H9 (cell line): ENCODE results near the gene SBK3. TPM values are rescaled to one million over a fixed set of nuclear protein-coding genes. Genes with fewer than 3 reads are reported as not detected.

Source experiments
- DNase-seq: peaks from one replicate; pipeline ENCODE4 v3.0.0-alpha.2; 2017
- H2AFZ ChIP-seq: one replicate; pipeline ENCODE4 v1.6.1; 2013; ENCODE audit warnings: mild to moderate bottlenecking, low read length, control low read depth, moderate library complexity
- H2AK5ac ChIP-seq: 2 replicates; pipeline ENCODE4 v1.6.1; 2013; ENCODE audit warnings: low read length, control low read depth, mixed read lengths; ENCODE audit not compliant: insufficient read length
- H2BK120ac ChIP-seq: one replicate; pipeline ENCODE4 v1.6.1; 2013; ENCODE audit warnings: low read depth, mild to moderate bottlenecking, low read length, control low read depth, inconsistent platforms; ENCODE audit not compliant: poor library complexity, severe bottlenecking
- H2BK12ac ChIP-seq: 2 replicates; pipeline ENCODE4 v1.6.1; 2013; ENCODE audit warnings: low read length, control low read depth, mixed read lengths, low read depth; ENCODE audit not compliant: insufficient read length
- H2BK15ac ChIP-seq: 2 replicates; pipeline ENCODE4 v1.6.1; 2013; ENCODE audit warnings: low read depth, low read length, control low read depth
- H2BK20ac ChIP-seq: one replicate; pipeline ENCODE4 v1.6.1; 2013; ENCODE audit warnings: low read depth, mild to moderate bottlenecking, low read length, control low read depth, inconsistent platforms; ENCODE audit not compliant: poor library complexity, severe bottlenecking
- H2BK5ac ChIP-seq: 2 replicates; pipeline ENCODE4 v1.6.1; 2013; ENCODE audit warnings: low read length, control low read depth, mixed read lengths; ENCODE audit not compliant: insufficient read length
- H3K14ac ChIP-seq: 2 replicates; pipeline ENCODE4 v1.6.1; 2013; ENCODE audit warnings: low read length, control low read depth; ENCODE audit not compliant: insufficient read depth
- H3K18ac ChIP-seq: 2 replicates; pipeline ENCODE4 v1.6.1; 2013; ENCODE audit warnings: low read depth, mild to moderate bottlenecking, mixed read lengths, low read length, control low read depth; ENCODE audit not compliant: insufficient read length
- H3K23ac ChIP-seq: 2 replicates; pipeline ENCODE4 v1.6.1; 2013; ENCODE audit warnings: low read length, control low read depth, mixed read lengths, low read depth; ENCODE audit not compliant: insufficient read length
- H3K23me2 ChIP-seq: 2 replicates; pipeline ENCODE4 v1.6.1; 2013; ENCODE audit warnings: low read depth, mild to moderate bottlenecking, mixed read lengths, low read length, control low read depth; ENCODE audit not compliant: insufficient read length, poor library complexity, severe bottlenecking
- H3K27ac ChIP-seq: 2 replicates; pipeline ENCODE4 v1.5.1; 2013; ENCODE audit warnings: low read length, control low read depth, mixed read lengths, low read depth; ENCODE audit not compliant: insufficient read length
- H3K27me3 ChIP-seq: 2 replicates; pipeline ENCODE4 v1.6.1; 2013; ENCODE audit warnings: low read length, control low read depth, inconsistent platforms; ENCODE audit not compliant: insufficient read depth
- H3K4ac ChIP-seq: 2 replicates; pipeline ENCODE4 v1.6.1; 2013; ENCODE audit warnings: low read depth, mild to moderate bottlenecking, control low read depth, inconsistent platforms, low read length, moderate library complexity
- H3K4me1 ChIP-seq: 2 replicates; pipeline ENCODE4 v1.6.1; 2013; ENCODE audit warnings: low read length, control low read depth, inconsistent platforms; ENCODE audit not compliant: insufficient read depth
- H3K4me2 ChIP-seq: 2 replicates; pipeline ENCODE4 v1.6.1; 2013; ENCODE audit warnings: low read length, control low read depth, mixed read lengths; ENCODE audit not compliant: insufficient read length, insufficient read depth
- H3K56ac ChIP-seq: 2 replicates; pipeline ENCODE4 v1.6.1; 2013; ENCODE audit warnings: low read depth, mild to moderate bottlenecking, mixed read lengths, low read length, control low read depth; ENCODE audit not compliant: insufficient read length
- H3K79me1 ChIP-seq: 2 replicates; pipeline ENCODE4 v1.6.1; 2013; ENCODE audit warnings: low read depth, mild to moderate bottlenecking, moderate library complexity, low read length, control low read depth, inconsistent platforms; ENCODE audit not compliant: insufficient read depth, poor library complexity, severe bottlenecking
- H3K79me2 ChIP-seq: 2 replicates; pipeline ENCODE4 v1.6.1; 2013; ENCODE audit warnings: low read length, control low read depth, inconsistent platforms; ENCODE audit not compliant: insufficient read depth
- H3K9ac ChIP-seq: 2 replicates; pipeline ENCODE4 v1.6.1; 2013; ENCODE audit warnings: low read length, control low read depth, mixed read lengths; ENCODE audit not compliant: insufficient read length; ENCODE audit errors: extremely low read depth
- H3K9me3 ChIP-seq: one replicate; pipeline ENCODE4 v1.6.1; 2013; ENCODE audit warnings: low read depth, low read length, inconsistent platforms; ENCODE audit not compliant: control insufficient read depth
- H3T11ph ChIP-seq: one replicate; pipeline ENCODE4 v1.6.1; 2013; ENCODE audit warnings: mild to moderate bottlenecking, low read length, control low read depth, inconsistent platforms
- H4K20me1 ChIP-seq: one replicate; pipeline ENCODE4 v1.6.1; 2013; ENCODE audit not compliant: control insufficient read depth, insufficient read length, insufficient read depth
- H4K5ac ChIP-seq: 2 replicates; pipeline ENCODE4 v1.6.1; 2013; ENCODE audit warnings: low read depth, mild to moderate bottlenecking, mixed read lengths, low read length, control low read depth; ENCODE audit not compliant: insufficient read length
- H4K8ac ChIP-seq: replicated peaks from 2 replicates; pipeline ENCODE4 v1.6.1; 2013; ENCODE audit warnings: low read length, control low read depth, mixed read lengths, low read depth; ENCODE audit not compliant: insufficient read length
- H4K91ac ChIP-seq: 2 replicates; pipeline ENCODE4 v1.6.1; 2013; ENCODE audit warnings: low read depth, mild to moderate bottlenecking, moderate library complexity, mixed read lengths, low read length, control low read depth; ENCODE audit not compliant: insufficient read length
- H3K27ac Mint-ChIP-seq, 3 experiments: 2 replicates in 2 of 3; 3 replicates in 1 of 3; pipeline ENCODE4 v1.8.0; 2020 to 2021; ENCODE audit warnings: mixed read lengths in 3 of 3, mild to moderate bottlenecking in 1 of 3, moderate library complexity in 1 of 3
- H3K27me3 Mint-ChIP-seq: 2 replicates; pipeline ENCODE4 v1.8.0; 2021; ENCODE audit warnings: low read depth, mild to moderate bottlenecking, moderate library complexity, mixed read lengths
- H3K36me3 Mint-ChIP-seq, 3 experiments: 2 replicates in 2 of 3; 3 replicates in 1 of 3; pipeline ENCODE4 v1.8.0; 2020 to 2021; ENCODE audit warnings: low read depth in 3 of 3, mixed read lengths in 3 of 3; ENCODE audit not compliant: insufficient read depth in 1 of 3
- H3K4me1 Mint-ChIP-seq, 2 experiments: 2 replicates each; pipeline ENCODE4 v1.8.0; 2020; ENCODE audit warnings: mixed read lengths in 2 of 2
- H3K4me3 Mint-ChIP-seq, 2 experiments: 2 replicates in 1 of 2; 3 replicates in 1 of 2; pipeline ENCODE4 v1.8.0; 2020 to 2021; ENCODE audit warnings: mild to moderate bottlenecking in 2 of 2, mixed read lengths in 2 of 2, moderate library complexity in 1 of 2
- H3K9me3 Mint-ChIP-seq, 2 experiments: 2 replicates in 1 of 2; 3 replicates in 1 of 2; pipeline ENCODE4 v1.8.0; 2020; ENCODE audit warnings: mild to moderate bottlenecking in 2 of 2, mixed read lengths in 2 of 2, moderate library complexity in 1 of 2
- CTCF ChIP-seq: fragments of 200-600 bp; sonication (generic); conservative IDR thresholded peaks from 3 replicates; pipeline ENCODE4 v1.8.0; 2021; ENCODE audit warnings: antibody characterized with exemption, mild to moderate bottlenecking
- WGBS: extraction: QIAGEN DNeasy Blood & Tissue Kit; methylation state at CpG from one replicate; pipeline ENCODE4 v1.1.7; 2013; ENCODE audit warnings: missing lambda C conversion rate, low lambda C conversion rate, mixed read lengths; ENCODE audit not compliant: insufficient read length; ENCODE audit errors: extremely low coverage; 5-methylcytosine and 5-hydroxymethylcytosine counted together
- total RNA-seq: library from RNA; stranded (reverse); gene quantifications from 2 replicates; pipeline ENCODE4 v1.2.1, GENCODE V29; 2021

Gene SBK3
- total RNA-seq, 1 experiment from 2014 or later: 0.70 TPM

- Mint-ChIP-seq H3K27me3 (0 out of 2 replicates have a peak, but pooled peaks cover 2% of the 10 kb centered on the region), H3K4me3 (no peak overlapping the region), H3K36me3 (peaks cover 0 to 6% (median 0%) of the 10 kb centered on the region in 3 experiments; a peak in 1 of 7 replicates), H3K9me3 (peaks cover 0 to 4% of the 10 kb centered on the region in 2 experiments; a peak in 2 of 5 replicates), H3K27ac (no peak overlapping the region), H3K4me1 (peaks cover 4 to 36% of the 10 kb centered on the region in 2 experiments; a peak in 3 of 4 replicates)
- Histone ChIP-seq H3K23ac (no peak overlapping the region), H3K18ac (no peak overlapping the region), H2BK120ac (no peak overlapping the region), H2BK5ac (no peak overlapping the region), H3K14ac (no peak overlapping the region), H3K56ac (no peak overlapping the region), H3K4me2 (no peak overlapping the region), H3K9me3 (no peaks in the 10 kb centered on the region), H4K8ac (no peak overlapping the region), H4K20me1 (peaks cover 2% of the 10 kb centered on the region), H3K79me2 (no peaks in the 10 kb centered on the region), H2AK5ac (no peak overlapping the region), H2BK12ac (no peak overlapping the region), H3K23me2 (no peaks in the 10 kb centered on the region), H3K9ac (no peak overlapping the region), H2AFZ (no peak overlapping the region), H2BK15ac (no peak overlapping the region), H3K27me3 (no peaks in the 10 kb centered on the region), H3K4me1 (no peaks in the 10 kb centered on the region; the same call in 1 of the 2 replicates), H4K5ac (no peak overlapping the region), H2BK20ac (no peak overlapping the region), H4K91ac (no peak overlapping the region), H3K27ac (no peak overlapping the region), H3K79me1 (no peaks in the 10 kb centered on the region), H3T11ph (no peak overlapping the region), H3K4ac (no peak overlapping the region)
- DNase-seq: no peak
- no CpG with 5 or more reads among the region's 22 CpGs for WGBS
- no peak for TF ChIP-seq CTCF
Observed at GRCh38 chr19:55535965-55536350, 9.4 kb downstream of the SBK3 start.
